GM18502 (cell line): ENCODE measurements around the gene PLEKHF1.
"Not testable (repeated sequence)": the region's sequence is repeated elsewhere in the genome, so short reads cannot be mapped to it uniquely, and the experiment has no call there.

Experiments used
- ATAC-seq: cut with Tn5 transposase; IDR thresholded peaks from one replicate; pipeline ENCODE4 v1.9.1; 2021; ENCODE audit warnings: mild to moderate bottlenecking; ENCODE audit not compliant: unreplicated experiment, poor library complexity

Gene PLEKHF1

GRCh38 chr19:29663861-29664752 lies 1.2 kb upstream of the PLEKHF1 start:
- ATAC-seq = no peak

GRCh38 chr19:29664753-29665214 lies 477 bp upstream of the PLEKHF1 start:
- no peak for ATAC-seq

DNA sequence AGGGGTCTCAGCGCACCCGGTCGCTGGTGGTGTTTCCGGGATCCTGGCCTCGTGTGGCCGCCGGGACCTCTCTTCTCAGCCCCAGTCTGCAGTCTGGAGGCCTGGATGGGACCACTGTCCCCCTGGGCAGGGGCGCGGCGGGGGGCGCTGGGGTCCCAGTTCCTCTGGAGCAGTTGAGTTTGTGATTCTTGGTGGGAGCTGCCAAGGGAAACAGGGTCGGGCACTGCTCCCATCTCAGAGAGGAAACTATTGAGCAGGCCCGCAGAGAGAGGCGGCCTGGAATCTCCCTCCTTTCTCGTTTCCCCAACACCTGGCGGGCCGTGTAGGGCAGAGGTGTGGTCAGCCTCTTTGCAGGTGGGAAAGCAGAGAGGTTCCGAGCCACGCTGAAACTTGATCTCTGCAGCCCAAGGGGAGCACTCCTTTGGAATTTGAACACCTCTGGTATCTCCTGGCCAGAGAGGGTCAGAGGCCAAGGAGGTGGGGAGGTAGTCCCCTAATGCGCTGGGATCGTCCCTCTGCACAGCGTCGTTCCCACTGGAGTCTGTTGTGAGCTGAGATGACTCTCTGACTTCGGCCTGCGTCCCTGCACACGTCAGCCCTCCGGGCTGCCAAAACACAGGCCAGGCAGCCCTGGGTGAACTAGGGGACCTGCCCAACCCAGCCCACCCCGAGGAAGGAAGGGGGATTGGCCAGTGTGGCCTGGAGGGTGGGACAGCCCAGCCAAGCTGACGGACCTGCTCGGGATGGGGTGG lies 741 bp downstream of the PLEKHF1 start:
- peak; percentile 24 for ATAC-seq

GRCh38 chr19:29666578-29667386 lies 1.5 kb downstream of the PLEKHF1 start:
- ATAC-seq = no peak

- ATAC-seq = no peak
Measured at GRCh38 chr19:29667387-29667783, 2.1 kb downstream of the PLEKHF1 start.

- ATAC-seq = no peak
Measured at GRCh38 chr19:29667901-29668341, 2.7 kb downstream of the PLEKHF1 start.

GRCh38 chr19:29668746-29669609 lies 3.7 kb downstream of the PLEKHF1 start:
- ATAC-seq = no peak

DNA sequence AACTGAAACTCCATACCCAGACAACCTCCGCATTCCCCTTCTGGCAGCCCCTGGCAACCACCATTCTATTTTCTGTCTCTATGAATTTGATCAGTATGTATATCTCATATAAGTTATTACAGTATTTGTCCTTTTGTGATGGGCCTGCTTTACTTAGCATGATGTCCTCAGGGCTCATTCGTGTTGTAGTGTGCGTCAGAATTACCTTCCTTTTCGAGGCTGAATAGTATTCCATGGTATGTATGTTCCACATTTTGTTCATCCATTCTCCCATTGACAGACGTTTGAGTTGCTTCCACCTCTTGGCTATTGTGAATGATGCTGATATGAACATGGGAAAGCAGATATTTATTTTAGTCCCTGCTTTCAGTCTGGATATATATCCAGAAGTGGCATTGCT lies 5.0 kb downstream of the PLEKHF1 start:
- no peak for ATAC-seq

- not testable (repeated sequence) for ATAC-seq
Measured at GRCh38 chr19:29671026-29671392, 5.7 kb downstream of the PLEKHF1 start.

GRCh38 chr19:29671393-29672160 lies 6.3 kb downstream of the PLEKHF1 start:
- peak; percentile 74 for ATAC-seq

- no peak for ATAC-seq
Measured at GRCh38 chr19:29672319-29672932, 7.2 kb downstream of the PLEKHF1 start.

DNA sequence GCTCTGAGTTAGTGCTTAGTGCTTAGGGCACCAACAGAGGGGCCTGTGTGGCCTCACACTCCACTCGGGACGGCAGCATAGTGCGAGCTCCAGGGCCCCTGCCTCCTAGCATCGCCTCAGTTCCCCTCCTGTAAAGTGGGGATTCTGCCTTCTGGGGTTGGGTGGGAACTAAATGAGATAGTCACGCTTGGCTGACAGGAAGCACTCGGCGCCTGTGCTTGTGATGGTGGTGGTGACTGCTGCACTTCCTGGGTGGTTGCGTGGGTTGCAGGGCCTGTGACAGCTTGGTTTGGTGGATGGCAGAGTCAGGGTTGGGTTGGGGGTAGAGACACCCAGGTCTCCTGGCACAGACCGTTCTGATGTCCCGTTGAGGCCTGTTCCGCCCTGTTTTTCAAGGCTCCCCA lies 7.7 kb downstream of the PLEKHF1 start:
- peak; percentile 44 for ATAC-seq

DNA sequence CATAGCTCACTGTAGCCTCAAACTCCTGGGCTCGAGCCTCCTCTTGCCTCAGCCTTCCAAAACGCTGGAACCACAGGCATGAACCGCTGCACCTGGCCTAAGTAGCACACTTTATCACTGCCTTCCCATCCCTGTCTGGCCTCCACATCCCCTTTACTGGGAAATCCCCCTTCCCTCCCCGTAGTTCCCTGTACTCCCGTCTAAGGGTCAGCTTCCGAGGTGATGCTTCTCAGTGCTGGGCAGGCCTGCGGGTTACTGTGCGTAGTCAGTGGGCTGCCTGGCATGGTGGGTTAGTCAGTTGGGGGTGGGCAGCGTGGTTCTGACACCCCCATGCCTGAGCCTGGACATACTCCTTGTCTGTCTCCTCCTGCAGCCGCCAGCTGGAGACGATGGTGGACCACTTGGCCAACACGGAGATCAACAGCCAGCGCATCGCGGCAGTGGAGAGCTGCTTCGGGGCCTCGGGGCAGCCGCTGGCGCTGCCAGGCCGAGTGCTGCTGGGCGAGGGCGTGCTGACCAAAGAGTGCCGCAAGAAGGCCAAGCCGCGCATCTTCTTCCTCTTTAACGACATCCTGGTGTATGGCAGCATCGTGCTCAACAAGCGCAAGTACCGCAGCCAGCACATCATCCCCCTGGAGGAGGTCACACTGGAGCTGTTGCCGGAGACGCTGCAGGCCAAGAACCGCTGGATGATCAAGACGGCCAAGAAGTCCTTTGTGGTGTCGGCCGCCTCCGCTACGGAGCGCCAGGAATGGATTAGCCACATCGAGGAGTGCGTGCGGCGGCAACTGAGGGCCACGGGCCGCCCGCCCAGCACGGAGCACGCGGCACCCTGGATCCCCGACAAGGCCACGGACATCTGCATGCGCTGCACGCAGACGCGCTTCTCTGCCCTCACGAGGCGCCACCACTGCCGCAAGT lies 8.4 kb downstream of the PLEKHF1 start:
- ATAC-seq = no peak

DNA sequence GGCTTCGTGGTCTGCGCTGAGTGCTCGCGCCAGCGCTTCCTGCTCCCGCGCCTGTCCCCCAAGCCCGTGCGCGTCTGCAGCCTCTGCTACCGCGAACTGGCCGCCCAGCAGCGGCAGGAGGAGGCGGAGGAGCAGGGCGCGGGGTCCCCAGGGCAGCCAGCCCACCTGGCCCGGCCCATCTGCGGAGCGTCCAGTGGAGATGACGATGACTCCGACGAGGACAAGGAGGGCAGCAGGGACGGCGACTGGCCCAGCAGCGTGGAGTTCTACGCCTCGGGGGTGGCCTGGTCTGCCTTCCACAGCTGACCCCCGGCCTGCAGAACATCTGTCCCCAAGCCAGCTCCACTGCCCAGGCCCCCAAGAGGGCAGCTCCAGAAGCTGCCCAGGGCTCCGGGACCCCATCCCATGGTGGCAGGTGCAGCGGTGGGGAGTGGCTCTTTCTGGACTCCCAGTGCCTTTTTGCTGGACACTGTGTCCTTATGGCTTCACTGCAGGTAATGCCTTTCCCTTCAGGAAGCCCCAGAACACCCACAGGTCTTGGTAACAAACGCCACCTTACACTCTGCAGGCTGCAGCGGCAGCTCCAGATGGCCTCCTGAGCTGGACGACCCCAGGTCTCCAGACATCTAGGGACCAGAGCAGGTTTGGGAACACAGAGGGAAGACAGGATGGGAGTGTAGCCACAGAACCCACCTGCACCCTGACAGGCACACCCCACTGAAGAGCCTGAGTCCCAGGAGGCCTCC lies 9.3 kb downstream of the PLEKHF1 start:
- no peak for ATAC-seq

DNA sequence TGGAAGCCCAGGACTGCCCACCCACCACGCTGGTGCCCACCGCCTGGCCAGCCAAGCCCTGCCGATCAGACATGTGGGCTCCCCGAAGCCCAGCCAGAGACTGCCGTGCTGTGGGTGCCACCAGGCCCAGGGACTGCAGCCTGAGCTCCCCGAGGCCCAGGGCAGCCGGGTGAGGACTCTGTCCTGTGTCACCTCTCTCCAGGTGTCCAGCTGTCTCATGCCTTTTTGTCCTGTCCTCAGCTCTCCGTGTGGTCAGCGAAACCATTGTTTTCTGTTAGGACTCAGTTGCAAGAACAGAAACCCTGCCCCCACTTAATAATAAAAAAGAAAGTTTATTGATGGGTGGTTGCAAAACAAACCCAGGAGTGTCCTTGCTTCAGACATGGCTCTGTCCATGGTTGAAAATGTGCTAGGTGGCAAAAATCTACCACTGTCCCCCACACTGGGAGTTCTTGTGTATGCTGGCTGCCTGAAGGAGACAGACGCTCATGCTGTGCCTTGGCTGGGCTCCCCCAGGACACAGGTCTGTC lies 9.9 kb downstream of the PLEKHF1 start:
- no peak for ATAC-seq

- ATAC-seq = no peak
Measured at GRCh38 chr19:29675650-29676186, 10.5 kb downstream of the PLEKHF1 start.
